ENCODE data around the gene GPR22.

GPR22 gene

DNA sequence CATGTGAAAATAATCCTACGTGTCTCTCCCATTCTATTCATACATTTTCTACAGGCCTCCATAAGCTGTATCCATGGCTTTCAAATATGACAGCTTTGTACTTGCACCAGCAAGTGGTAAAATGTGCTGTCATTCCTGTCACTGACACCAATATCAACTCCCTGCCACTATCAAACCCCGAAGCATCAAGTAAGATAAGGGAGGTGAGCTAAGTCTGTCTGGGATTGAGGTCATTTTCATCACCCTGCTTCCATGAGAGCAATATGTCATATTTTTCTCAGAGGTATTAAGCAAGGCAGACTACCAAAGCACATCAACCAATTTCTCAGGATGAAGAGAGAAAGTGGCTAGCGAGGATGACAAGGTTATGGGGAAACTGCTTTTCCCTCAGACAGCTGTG lies 11.1 kb downstream of the GPR22 start:
- no peak for DNase-seq

DNA sequence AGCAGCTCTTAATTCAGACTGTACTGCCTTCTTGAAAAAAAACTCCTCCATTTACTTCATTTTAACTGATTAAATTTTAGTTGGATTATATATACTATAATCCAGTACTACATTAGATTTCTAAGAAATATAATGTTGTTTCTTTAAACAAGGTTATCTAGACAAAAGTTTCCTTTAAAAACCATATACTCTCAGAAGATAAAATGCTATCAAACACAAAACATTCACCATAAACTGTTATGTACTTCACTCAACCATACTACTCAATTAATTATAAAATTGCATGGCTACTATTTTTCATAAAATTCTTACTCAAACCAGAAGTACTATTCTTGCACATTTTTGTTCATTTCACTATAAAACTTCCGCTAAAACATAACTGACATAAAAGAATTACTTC lies 12.7 kb downstream of the GPR22 start:
- DNase-seq, result no peak

DNA sequence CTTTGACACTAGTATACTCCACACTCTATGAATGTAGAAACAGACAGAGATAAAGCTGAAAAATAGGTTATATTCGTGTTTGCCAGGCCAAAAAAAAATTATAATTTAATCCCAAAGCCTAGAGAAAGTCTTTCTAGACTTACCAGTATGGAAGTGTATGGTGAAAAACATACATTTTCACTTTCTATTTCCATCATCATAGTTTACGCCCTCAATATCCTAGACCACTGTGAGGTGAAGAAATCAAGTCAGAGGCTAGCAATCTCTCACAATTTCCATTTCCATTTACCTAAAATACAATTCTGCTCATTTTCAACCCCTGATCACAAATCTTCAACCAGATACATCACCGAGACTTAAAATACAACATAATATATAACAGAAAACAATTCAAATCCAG lies 16.2 kb downstream of the GPR22 start:
- DNase-seq, result peak; percentile 17

DNA sequence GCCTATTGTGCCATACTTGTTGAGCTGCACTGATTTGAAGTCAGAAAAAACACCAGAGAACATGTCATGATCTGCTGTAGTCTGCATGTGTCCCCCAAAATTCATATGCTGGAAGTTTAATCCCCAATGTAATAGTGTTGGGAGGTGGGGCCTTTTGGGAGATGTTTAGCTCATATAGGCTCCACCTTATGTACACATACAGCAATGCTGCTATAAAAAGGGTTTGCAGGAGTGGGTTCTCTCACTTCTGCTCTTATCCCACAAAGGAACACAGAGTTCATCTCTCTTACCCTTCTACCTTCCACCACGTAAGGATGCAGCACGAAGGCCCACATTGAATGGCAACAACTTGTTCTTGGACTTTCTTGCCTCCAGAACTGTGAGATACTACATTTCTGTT lies 23.0 kb downstream of the GPR22 start:
- no peak for DNase-seq

DNA sequence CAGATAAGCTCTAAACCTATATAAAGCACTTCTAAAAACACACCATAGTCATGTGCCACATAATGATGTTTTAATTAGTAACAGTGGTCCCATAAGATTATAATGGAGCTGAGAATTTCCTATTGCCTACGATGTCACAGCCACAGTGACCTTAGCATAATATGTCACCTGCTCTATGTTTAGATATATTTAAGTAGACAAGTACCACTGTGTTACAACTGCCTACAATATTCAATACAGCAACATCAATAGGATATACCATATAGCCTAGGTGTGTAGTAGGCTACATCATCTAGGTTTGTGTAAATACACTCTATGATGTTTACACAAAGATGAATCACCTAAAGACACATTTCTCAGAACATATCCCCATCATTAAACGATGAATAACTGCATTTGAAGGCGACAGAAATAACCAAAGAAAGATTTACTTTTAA lies 24.5 kb downstream of the GPR22 start:
- DNase-seq, result no peak

DNA sequence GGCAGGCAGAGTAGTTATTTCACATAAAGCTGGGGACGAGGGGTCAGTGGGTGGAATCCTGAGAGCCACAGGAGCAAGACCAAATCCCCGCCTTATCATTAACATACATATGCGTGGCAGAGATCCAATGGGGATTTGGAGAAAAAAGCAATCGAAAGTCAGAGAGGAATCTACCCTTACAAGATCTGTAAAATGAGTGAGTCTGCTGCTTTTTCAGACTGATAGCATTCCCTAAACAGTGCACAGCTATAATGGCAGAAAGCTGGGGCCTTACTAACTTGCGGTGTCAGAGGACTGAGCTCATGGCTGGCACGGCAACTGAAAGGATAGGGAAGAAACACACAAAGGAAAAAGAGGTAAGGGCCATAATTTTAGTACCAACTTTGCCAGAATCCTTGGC lies 25.0 kb downstream of the GPR22 start:
- no peak for DNase-seq

DNA sequence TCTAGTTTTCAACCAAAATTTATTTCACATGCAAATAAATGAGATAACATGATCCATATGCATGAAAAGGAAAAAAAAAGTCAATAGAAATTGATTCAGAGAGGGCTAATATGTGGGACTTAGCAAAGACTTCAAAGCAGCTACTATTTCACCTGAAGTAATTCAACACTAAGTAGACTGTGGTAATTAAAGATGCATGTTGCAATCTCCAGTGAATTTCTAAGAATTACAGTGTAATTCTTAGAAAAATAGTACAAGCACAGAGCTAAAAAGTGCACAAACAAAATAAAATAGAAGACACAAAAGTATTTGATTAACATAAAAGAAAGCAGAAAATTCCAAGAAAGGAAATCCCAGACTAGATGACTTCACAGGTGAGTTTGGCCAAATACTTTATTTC lies 25.7 kb downstream of the GPR22 start:
- no peak for DNase-seq

DNA sequence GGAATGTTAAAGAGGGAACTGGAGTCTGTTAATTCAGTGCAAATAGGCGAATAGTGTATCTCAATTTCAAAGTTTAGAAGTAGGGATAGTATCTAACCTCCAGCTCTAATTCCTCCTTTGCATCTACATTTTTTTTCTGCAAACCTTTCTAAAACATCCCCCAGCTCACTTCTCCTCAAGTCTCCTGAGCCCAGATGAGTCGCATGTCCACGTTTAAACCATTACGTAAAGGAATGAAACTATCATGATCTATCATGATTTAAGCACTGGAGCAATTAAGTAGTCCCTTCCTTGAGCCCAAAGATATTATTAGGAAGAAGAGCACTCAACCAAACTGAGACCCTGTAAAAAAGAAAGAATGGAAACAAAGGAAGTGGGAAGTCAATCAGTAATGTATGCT lies 29.9 kb downstream of the GPR22 start:
- DNase-seq, result no peak

DNA sequence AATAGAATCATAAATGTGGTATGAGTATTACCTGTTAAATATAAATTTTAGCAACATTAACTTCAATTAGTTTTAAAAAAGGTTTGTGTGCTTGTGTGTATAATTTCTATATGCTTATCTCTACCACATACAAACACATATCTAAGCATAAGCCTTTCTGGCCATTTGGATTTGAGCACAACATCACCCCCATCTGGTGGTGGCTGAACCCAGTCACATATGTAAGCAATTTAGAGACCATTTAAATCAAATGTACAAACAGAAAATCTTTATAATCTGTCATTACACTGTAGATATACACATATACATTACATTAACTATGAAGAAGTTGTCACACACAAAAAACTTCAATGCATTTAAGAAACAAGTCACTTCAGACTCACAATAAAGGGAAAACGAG lies 31.7 kb downstream of the GPR22 start:
- DNase-seq, result peak; percentile 34

DNA sequence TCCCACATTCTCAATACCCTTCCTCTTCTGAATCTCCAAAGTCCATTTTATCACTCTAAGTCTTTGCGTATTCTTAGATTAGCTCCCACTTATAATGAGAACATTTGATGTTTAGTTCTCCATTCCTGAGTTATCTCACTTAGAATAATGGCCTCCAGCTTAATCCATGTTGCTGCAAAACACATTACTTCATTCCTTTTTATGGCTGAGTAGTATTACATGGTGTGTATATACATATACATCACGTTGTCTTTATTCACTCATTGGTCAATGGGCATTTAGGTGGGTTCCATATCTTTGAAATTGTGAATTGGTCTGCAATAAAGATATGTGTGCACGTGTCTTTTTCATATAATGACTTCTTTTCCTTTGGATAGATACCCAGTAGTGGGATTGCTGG lies 32.3 kb downstream of the GPR22 start:
- DNase-seq, result no peak

DNA sequence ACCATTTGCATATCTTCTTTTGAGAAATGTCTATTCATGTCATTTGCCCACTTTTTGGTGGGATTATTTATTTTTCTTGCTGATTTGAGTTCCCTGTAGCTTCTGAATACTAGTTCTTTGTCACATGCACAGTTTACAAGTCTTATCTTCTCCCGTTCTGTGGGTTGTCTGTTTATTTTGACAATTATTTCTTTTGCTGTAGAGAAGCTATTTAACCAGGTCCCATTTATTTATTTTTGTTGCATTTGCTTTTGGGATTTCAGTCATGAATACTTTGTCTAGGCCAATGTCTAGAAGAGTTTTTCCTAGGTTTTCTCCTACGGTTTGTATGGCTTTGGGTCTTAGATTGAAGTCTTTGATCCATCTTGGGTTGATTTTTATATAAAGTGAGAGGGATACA lies 32.9 kb downstream of the GPR22 start:
- DNase-seq, result no peak

DNA sequence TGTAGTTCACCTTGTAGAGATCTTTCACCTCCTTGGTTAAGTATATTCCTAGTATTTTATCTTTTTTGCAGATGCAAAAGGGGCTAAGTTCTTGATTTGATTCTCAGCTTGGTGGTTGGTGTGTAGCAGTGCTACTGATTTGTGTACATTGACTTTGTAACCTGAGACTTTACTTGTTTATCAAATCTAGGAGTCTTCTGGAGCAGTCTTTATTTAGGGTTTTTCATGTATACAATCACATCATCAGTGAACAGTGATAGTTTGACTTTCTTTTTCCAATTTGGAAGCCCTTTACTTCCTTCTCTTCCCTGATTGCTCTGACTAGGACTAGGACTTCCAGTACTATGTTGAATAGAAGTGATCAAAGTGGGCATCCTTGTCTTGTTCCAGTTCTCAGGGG lies 33.8 kb downstream of the GPR22 start:
- DNase-seq, result no peak

DNA sequence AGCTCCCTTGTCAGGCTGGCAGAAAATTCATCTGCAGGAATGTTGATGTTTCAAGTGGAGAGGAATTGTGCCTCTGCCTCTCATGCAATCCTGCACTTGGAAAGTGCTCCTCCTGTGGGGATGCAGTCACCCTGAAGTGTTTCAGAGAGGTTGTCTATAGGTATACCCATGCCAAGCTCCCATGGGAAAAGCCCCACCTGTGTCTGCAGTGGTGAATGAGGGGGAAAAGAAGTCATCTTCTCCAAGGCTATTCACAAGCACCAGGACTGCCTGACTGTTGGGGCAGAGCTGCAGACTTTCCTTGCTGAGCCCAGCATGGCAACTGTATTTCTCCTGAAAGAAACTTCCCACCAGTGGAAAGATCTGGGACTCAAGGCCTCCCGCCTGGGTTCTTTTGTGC lies 35.5 kb downstream of the GPR22 start:
- no peak for DNase-seq

DNA sequence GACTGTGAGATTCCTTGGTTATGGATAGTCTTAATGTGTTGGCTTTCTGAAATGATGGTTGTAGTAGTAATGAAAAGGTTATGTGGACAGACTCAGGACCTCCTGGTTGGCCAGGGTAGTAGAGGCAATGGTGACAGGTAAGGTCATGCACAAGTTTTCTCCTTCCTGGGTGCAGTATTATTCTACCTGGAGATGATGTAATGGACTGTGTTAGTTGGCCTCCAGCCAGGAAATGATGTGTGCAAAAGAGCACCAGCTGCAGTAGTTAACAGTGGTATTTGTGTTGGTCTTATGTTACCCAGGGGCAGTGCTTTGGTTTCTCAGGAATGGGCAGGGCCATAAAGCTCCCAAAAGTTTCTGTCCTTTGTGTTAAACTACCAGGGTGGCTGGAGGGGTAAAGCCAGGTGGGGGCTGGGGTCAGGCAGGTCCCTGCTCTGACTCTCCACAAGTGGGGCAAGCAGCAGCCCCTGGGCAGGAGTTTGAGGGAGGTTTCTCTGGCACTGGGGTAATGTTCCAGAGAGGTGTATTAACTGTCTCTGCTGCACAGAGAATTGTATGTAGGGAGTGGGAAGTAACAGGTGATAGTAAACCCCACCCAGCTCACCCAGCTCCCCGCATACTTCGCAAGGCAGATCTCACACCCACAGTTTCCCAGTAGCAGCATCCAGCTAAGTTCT lies 36.3 kb downstream of the GPR22 start:
- no peak for DNase-seq

DNA sequence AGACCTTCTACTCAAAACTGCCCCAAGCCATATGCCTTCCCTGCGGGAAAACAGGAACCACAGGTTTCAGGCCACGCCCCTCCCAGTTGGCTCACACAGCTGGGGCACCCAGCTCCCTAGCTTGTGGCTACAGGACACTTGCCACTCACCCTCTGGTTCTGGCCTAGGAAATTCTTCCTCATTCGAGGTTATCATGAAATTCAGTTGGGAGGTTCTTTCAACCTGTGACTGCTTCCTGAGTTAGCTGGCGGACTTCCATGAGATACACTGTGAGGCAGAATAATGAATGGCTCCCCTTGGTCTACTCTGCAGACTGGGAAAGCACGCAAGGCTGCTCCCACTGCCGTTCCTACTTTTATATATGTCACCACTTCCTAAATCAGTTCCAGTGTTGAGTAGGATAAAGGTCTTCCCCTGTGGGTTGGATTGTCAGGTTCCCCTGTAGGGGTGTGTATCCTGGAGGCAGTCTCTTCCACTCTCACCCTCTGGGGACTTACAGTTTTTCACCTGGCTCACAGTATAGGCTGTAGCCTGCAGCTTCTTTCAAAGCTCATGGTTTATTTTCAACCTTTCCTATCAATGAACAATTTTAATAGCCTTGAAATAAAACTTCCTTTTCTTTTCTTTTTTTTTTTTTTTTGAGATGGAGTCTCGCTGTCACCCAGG lies 37.0 kb downstream of the GPR22 start:
- DNase-seq, result peak; percentile 69

Measured in suppressor macrophage treated with lipopolysaccharide for 4 hours (primary cell).